CD8-positive, alpha-beta memory T cell (primary cell): ENCODE results near the gene HOMER3. TPM values are rescaled to one million over a fixed set of nuclear protein-coding genes. Genes with fewer than 3 reads are reported as not detected.
"Not testable (repeated sequence)": the region's sequence is repeated elsewhere in the genome, so short reads cannot be mapped to it uniquely, and the experiment has no call there.

ENCODE experiments used
- CTCF ChIA-PET: fragments of 350-600 bp; sonication (Branson Sonifier 250); formaldehyde crosslinking; loops from one replicate; lab custom pipeline; 2021; ENCODE audit warnings: antibody characterized with exemption; lab: Charles Lee
- POLR2A ChIA-PET: fragments of 350-600 bp; sonication (Branson Sonifier 250); formaldehyde crosslinking; loops from one replicate; lab custom pipeline; 2021; ENCODE audit warnings: antibody characterized with exemption; lab: Charles Lee
- DNase-seq, 5 donors: peaks; one replicate each; pipeline versions ENCODE4 v3.0.0 to v3.0.0-alpha.2; 2020 to 2022; ENCODE audit warnings: mixed read lengths in 1 of 5
- H3K27ac ChIP-seq: one replicate; pipeline ENCODE4 v1.7.0; 2013; ENCODE audit warnings: low read depth, mild to moderate bottlenecking, low read length, moderate library complexity
- H3K27me3 ChIP-seq: 2 replicates; pipeline ENCODE4 v1.7.0; 2013; ENCODE audit warnings: low read length, mild to moderate bottlenecking; ENCODE audit not compliant: insufficient read depth, poor library complexity, severe bottlenecking
- H3K36me3 ChIP-seq: 2 replicates; pipeline ENCODE4 v1.7.0; 2013; ENCODE audit warnings: mild to moderate bottlenecking, low read length, moderate library complexity; ENCODE audit not compliant: insufficient read depth
- H3K4me1 ChIP-seq: 2 replicates; pipeline ENCODE4 v1.7.0; 2013; ENCODE audit warnings: mild to moderate bottlenecking, low read length, moderate library complexity; ENCODE audit not compliant: insufficient read depth
- H3K4me3 ChIP-seq: 2 replicates; pipeline ENCODE4 v1.7.0; 2013; ENCODE audit warnings: mild to moderate bottlenecking, low read length
- H3K9me3 ChIP-seq: 2 replicates; pipeline ENCODE4 v1.7.0; 2013; ENCODE audit warnings: mild to moderate bottlenecking, low read length
- H3K27ac Mint-ChIP-seq, 8 donors: one replicate each; pipeline ENCODE4 v1.8.0; 2020 to 2021; ENCODE audit warnings: mixed read lengths in 8 of 8, mild to moderate bottlenecking in 6 of 8, inconsistent platforms in 3 of 8, moderate library complexity in 3 of 8
- H3K27me3 Mint-ChIP-seq, 2 donors: one replicate each; pipeline ENCODE4 v1.8.0; 2020 to 2021; ENCODE audit warnings: mixed read lengths in 2 of 2, mild to moderate bottlenecking in 1 of 2, moderate library complexity in 1 of 2
- H3K36me3 Mint-ChIP-seq, 3 donors: one replicate each; pipeline ENCODE4 v1.8.0; 2020 to 2021; ENCODE audit warnings: mixed read lengths in 3 of 3, inconsistent platforms in 1 of 3, mild to moderate bottlenecking in 1 of 3
- H3K4me1 Mint-ChIP-seq, 3 donors: one replicate each; pipeline ENCODE4 v1.8.0; 2020 to 2021; ENCODE audit warnings: mixed read lengths in 3 of 3, inconsistent platforms in 1 of 3, mild to moderate bottlenecking in 1 of 3
- H3K4me3 Mint-ChIP-seq, 7 donors: one replicate each; pipeline ENCODE4 v1.8.0; 2020 to 2021; ENCODE audit warnings: mixed read lengths in 7 of 7, mild to moderate bottlenecking in 6 of 7, moderate library complexity in 4 of 7, inconsistent platforms in 2 of 7
- H3K9me3 Mint-ChIP-seq, 5 donors: one replicate each; pipeline ENCODE4 v1.8.0; 2020 to 2022; ENCODE audit warnings: mixed read lengths in 5 of 5, mild to moderate bottlenecking in 3 of 5, moderate library complexity in 2 of 5, inconsistent platforms in 1 of 5
- polyA plus RNA-seq: library from polyadenylated mRNA; unstranded; fragments of 300-500 nt; fragmentation: Illumina TruSeq; gene quantifications from one replicate; pipeline ENCODE4 v1.2.3, GENCODE V29; 2021
- total RNA-seq, 2 experiments: library from RNA; stranded (reverse); gene quantifications; one replicate each; pipeline ENCODE4 v1.2.3, GENCODE V29; 2021

HOMER3 gene
- total and polyA plus RNA-seq, 3 experiments from 2014 or later: 0.58 to 1.3 (median 1.2) TPM

- peak overlapping the region in 7 of 8 donors; percentile 46 to 98 (median 70) for H3K27ac Mint-ChIP-seq
- DNase-seq, CTCF ChIA-PET, H3K36me3 ChIP-seq, H3K9me3 ChIP-seq, H3K4me3 ChIP-seq, H3K27me3 Mint-ChIP-seq, H3K27ac ChIP-seq, H3K27me3 ChIP-seq, H3K9me3 Mint-ChIP-seq: not testable (repeated sequence)
- peaks cover 42 to 63% (median 48%) of the 10 kb centered on the region in 3 donors for H3K4me1 Mint-ChIP-seq
- POLR2A ChIA-PET: interaction anchor here (0.7 kb wide), 2 partner anchors 73 to 170 kb away, joined by 4 to 6 read pairs; no protein-coding TSS in a partner anchor
- H3K4me1 ChIP-seq: peaks cover 25% of the 10 kb centered on the region
- H3K4me3 Mint-ChIP-seq: peak overlapping the region; percentile 55 to 95 (median 77)
- peaks cover 0 to 64% (median 6%) of the 10 kb centered on the region in 3 donors for H3K36me3 Mint-ChIP-seq
Measured at GRCh38 chr19:18917593-18917992, 23.4 kb downstream of the HOMER3 start.

GRCh38 chr19:18915639-18916038 is 25.4 kb downstream of the HOMER3 start:
- ChIA-PET POLR2A (no interaction called here), CTCF (no interaction called here)
- Mint-ChIP-seq H3K36me3 (peaks cover 0 to 60% (median 2%) of the 10 kb centered on the region in 3 donors), H3K9me3 (no peaks in the 10 kb centered on the region), H3K4me1 (peaks cover 38 to 58% (median 44%) of the 10 kb centered on the region in 3 donors), H3K4me3 (peak overlapping the region in 4 of 7 donors; percentile 43 to 68 (median 54)), H3K27ac (peak overlapping the region in 4 of 8 donors; percentile 20 to 63 (median 42)), H3K27me3 (peaks cover 0 to 2% of the 10 kb centered on the region in 2 donors)
- Histone ChIP-seq H3K27ac (no peak overlapping the region), H3K36me3 (no peaks in the 10 kb centered on the region), H3K9me3 (no peaks in the 10 kb centered on the region), H3K4me1 (peaks cover 22% of the 10 kb centered on the region), H3K4me3 (no peak overlapping the region), H3K27me3 (no peaks in the 10 kb centered on the region)
- DNase-seq: no peak

GRCh38 chr19:18913466-18913865 is 27.6 kb downstream of the HOMER3 start:
- H3K27me3 Mint-ChIP-seq: peaks cover 0 to 2% of the 10 kb centered on the region in 2 donors
- no peak overlapping the region for H3K27ac Mint-ChIP-seq
- CTCF ChIA-PET: interaction anchor here (1.2 kb wide), 1 partner anchor 16 kb away, joined by 3 read pairs; no protein-coding TSS in a partner anchor
- no peak overlapping the region for H3K4me3 Mint-ChIP-seq
- Histone ChIP-seq H3K4me3 (no peak overlapping the region), H3K36me3 (no peaks in the 10 kb centered on the region), H3K27ac (no peak overlapping the region), H3K27me3 (no peaks in the 10 kb centered on the region), H3K4me1 (peaks cover 10% of the 10 kb centered on the region), H3K9me3 (no peaks in the 10 kb centered on the region)
- H3K9me3 Mint-ChIP-seq: no peaks in the 10 kb centered on the region
- peaks cover 0 to 62% (median 7%) of the 10 kb centered on the region in 3 donors for H3K36me3 Mint-ChIP-seq
- H3K4me1 Mint-ChIP-seq: peaks cover 24 to 39% (median 24%) of the 10 kb centered on the region in 3 donors
- POLR2A ChIA-PET: no interaction called here
- DNase-seq: no peak

DNA sequence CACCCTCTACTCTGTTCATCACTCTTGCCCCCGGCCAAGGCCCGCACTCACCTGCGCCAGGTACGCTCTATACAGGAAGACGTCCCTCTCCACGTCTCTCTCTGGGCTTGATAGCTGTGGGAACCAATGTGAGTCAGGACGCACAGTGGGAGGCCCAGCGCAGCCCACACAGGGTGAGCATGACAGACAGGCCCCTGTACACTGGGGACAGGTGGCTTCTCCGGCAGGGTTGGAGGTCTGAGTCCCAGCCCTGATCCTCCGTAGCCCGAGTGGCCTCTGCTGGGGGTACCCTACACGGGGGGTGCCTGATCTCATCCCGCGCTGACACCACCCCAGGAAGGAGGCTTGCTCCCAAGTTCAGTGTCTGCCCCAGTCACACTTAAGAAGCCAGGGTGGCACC is 28.1 kb downstream of the HOMER3 start:
- Histone ChIP-seq H3K36me3 (peaks cover 1% of the 10 kb centered on the region), H3K4me3 (no peak overlapping the region), H3K27me3 (no peaks in the 10 kb centered on the region), H3K27ac (no peak overlapping the region), H3K4me1 (peaks cover 5% of the 10 kb centered on the region), H3K9me3 (no peaks in the 10 kb centered on the region)
- Mint-ChIP-seq H3K36me3 (peaks cover 0 to 65% (median 7%) of the 10 kb centered on the region in 3 donors), H3K27me3 (peaks cover 0 to 2% of the 10 kb centered on the region in 2 donors), H3K4me1 (peaks cover 19 to 34% (median 20%) of the 10 kb centered on the region in 3 donors), H3K9me3 (no peaks in the 10 kb centered on the region), H3K27ac (peak overlapping the region in 1 of 8 donors; percentile 80), H3K4me3 (peak overlapping the region in 1 of 7 donors; percentile 70)
- ChIA-PET CTCF (interaction anchor here (1.2 kb wide), 1 partner anchor 17 kb away, joined by 3 read pairs; no protein-coding TSS in a partner anchor), POLR2A (no interaction called here)
- no peak for DNase-seq

GRCh38 chr19:18910801-18911436 is 30.1 kb downstream of the HOMER3 start:
- Histone ChIP-seq H3K4me3 (no peak overlapping the region), H3K27me3 (no peaks in the 10 kb centered on the region), H3K9me3 (no peaks in the 10 kb centered on the region), H3K4me1 (no peaks in the 10 kb centered on the region), H3K27ac (no peak overlapping the region), H3K36me3 (peaks cover 12% of the 10 kb centered on the region)
- Mint-ChIP-seq H3K9me3 (no peaks in the 10 kb centered on the region), H3K27ac (no peak overlapping the region), H3K27me3 (peaks cover 0 to 2% of the 10 kb centered on the region in 2 donors), H3K4me1 (peaks cover 9 to 23% (median 12%) of the 10 kb centered on the region in 3 donors), H3K4me3 (no peak overlapping the region), H3K36me3 (peaks cover 0 to 78% (median 7%) of the 10 kb centered on the region in 3 donors)
- CTCF ChIA-PET: interaction anchor here (0.9 kb wide), 1 partner anchor 8 kb away, joined by 3 read pairs; the partner anchor contains the start of genes COPE and DDX49
- DNase-seq: no peak
- POLR2A ChIA-PET: no interaction called here

GRCh38 chr19:18910010-18910409 is 31.0 kb downstream of the HOMER3 start:
- Histone ChIP-seq H3K36me3 (peaks cover 18% of the 10 kb centered on the region), H3K4me1 (no peaks in the 10 kb centered on the region), H3K4me3 (no peak overlapping the region), H3K27ac (no peak overlapping the region), H3K27me3 (no peaks in the 10 kb centered on the region), H3K9me3 (no peaks in the 10 kb centered on the region)
- H3K27ac Mint-ChIP-seq: no peak overlapping the region
- no peaks in the 10 kb centered on the region for H3K9me3 Mint-ChIP-seq
- CTCF ChIA-PET: interaction anchor here (0.9 kb wide), 1 partner anchor 9 kb away, joined by 3 read pairs; the partner anchor contains the start of genes COPE and DDX49
- H3K4me1 Mint-ChIP-seq: peaks cover 6 to 14% (median 8%) of the 10 kb centered on the region in 3 donors
- peaks cover 0 to 79% (median 7%) of the 10 kb centered on the region in 3 donors for H3K36me3 Mint-ChIP-seq
- peaks cover 0 to 2% of the 10 kb centered on the region in 2 donors for H3K27me3 Mint-ChIP-seq
- no peak for DNase-seq
- H3K4me3 Mint-ChIP-seq: no peak overlapping the region
- POLR2A ChIA-PET: no interaction called here

DNA sequence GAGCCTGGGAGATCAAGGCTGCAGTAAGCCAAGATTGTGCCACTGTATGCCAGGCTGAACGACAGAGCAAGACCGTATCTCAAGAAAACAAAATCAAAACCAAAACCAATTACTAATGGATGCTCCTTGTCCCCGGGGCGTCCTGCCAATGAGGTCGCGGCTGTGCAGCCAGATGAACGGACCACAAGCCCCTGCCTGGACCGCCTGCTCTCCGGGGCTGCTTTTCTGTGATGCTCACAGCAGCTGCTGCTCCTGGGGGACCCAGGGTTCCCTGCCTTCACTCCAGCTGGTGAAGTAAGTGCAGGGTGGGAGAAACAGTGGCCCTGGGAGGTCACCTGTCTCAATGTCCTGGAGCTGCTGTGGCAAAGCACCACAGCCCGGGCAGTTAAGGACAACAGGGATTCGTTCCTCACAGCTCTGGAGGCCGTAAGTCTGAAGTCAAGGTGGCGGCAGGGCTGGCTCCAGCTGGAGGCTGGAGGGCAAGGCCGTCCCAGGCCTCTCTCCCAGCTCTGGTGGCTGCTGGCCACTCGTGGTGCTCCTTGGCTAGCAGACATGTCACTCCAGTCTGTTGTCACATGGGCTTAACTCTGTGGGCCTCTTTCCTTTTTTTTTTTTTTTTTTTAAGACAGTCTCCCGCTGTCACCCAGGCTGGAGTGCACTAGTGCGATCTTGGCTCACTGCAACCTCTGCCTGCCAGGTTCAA is 31.9 kb downstream of the HOMER3 start:
- Mint-ChIP-seq H3K9me3 (no peaks in the 10 kb centered on the region), H3K4me3 (no peak overlapping the region), H3K27me3 (peaks cover 0 to 2% of the 10 kb centered on the region in 2 donors), H3K27ac (no peak overlapping the region), H3K4me1 (peaks cover 4 to 13% (median 7%) of the 10 kb centered on the region in 3 donors), H3K36me3 (peaks cover 0 to 78% (median 7%) of the 10 kb centered on the region in 3 donors)
- H3K36me3 ChIP-seq: peaks cover 26% of the 10 kb centered on the region
- POLR2A ChIA-PET: no interaction called here
- no peaks in the 10 kb centered on the region for H3K27me3 ChIP-seq
- H3K27ac ChIP-seq: no peak overlapping the region
- CTCF ChIA-PET: no interaction called here
- H3K9me3 ChIP-seq: no peaks in the 10 kb centered on the region
- no peak for DNase-seq
- no peak overlapping the region for H3K4me3 ChIP-seq
- no peaks in the 10 kb centered on the region for H3K4me1 ChIP-seq
